Frontal cortex (tissue), 4 donors: ENCODE results near the gene ETV5. TPM values are rescaled to one million over a fixed set of nuclear protein-coding genes. Genes with fewer than 3 reads are reported as not detected.

Experiments used
- DNase-seq, 2 donors: peaks; one replicate each; pipeline ENCODE4 v3.0.0; 2012; ENCODE audit warnings: low spot score in 2 of 2
- FAIRE-seq: peaks from 2 replicates; lab custom pipeline; 2012; peaks lifted over from hg19 to GRCh38; lab: Jason Lieb, UNC
- total RNA-seq: library from RNA; depleted of rRNA; stranded (reverse); fragments of >200 nt; gene quantifications from one replicate; pipeline ENCODE4 v1.2.3, GENCODE V29; 2014
- donor health status: control.
- donor health status: control.
- donor health status: control.

Gene ETV5
- total RNA-seq = 25.7 TPM

DNA sequence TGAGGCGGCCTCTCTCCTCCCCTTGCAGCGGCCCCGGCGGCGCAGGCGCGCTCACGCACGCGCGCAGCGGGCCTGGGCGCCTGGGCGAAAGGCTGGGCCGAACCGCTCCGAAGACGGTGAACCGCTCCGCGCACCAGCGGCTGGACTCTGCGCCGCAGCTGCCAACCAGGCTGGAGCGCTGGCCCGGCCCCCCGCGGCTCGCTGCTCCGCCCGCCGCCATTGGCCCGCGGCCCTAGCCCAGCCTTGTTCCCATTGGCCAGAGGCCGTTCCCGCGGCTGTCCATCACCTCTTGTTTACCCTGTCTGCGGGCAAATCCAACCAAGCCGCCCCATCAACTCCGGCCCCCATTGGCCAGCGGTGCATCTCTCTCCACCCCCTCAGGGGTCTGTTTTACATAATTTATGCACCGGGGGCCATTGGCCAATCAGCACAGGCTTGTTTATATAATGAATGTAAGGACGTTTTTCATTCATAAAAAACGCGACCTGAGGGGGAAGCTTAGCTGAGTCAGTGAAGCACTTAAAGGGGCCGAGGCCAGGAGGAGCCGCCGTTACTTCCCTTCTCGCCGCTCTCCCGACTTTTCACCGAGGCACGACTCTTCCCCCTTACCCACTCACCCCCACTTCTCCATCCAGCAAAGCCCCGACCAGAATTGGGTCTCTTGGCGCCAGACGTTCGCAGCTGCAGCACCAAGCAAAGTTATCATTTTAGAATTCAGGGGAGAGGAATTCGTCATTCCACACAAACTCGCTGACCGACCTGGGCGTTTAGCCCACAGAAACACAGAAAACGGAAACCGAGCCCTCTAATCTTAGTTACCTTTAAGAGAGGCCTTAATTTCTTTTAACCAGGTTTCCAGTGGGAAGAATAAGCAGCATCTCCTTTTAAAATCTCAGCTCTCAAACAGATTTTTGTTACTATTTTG is at the start of gene ETV5:
TSS of gene ETV5 (minus strand) at position 149 of the 925 bp plus-strand sequence. CDS start 3,221 bp downstream, outside the sequence.
- DNase-seq = peak; percentile 97 to 99
- FAIRE-seq = peak; percentile 96

DNA sequence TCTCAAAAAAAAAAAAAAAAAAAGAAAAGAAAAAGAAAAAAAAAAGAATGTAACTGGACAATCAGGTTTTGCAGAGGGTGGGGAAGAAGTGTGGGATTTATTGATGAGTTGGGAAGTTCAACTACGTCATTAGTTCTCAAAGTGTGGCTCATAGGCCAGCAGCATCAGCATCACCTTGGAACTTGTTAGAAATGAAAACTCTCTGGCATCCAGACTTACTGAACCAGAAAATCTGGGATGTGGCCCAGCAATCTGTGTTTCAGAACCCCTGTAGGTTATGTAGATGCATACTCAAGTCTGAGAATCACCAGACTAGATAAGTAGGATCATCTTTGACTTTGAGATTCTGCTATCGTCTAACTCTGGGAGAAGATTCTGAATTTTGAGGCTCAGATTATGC is 45.8 kb upstream of the ETV5 start:
- DNase-seq = no peak
- FAIRE-seq = no peak

DNA sequence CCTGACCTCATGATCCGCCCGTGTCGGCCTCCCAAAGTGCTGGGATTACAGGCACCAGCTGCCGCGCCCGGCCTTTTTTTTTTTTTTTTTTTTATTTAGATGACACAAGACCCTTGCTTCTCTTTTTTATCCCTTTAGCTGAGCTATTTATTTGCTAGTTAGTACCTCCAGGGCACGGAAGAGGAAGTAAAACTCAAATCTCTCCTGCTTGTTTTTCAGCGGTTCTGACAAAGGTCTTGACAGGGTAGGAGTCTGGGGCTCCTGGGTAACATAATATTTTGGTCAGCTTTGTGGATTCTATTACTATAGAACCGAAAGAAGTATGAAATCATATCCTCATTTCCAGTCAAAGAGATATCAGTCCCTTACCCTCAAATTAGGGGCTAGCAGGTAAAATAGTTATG is 44.0 kb upstream of the ETV5 start:
- FAIRE-seq = no peak
- DNase-seq = no peak

DNA sequence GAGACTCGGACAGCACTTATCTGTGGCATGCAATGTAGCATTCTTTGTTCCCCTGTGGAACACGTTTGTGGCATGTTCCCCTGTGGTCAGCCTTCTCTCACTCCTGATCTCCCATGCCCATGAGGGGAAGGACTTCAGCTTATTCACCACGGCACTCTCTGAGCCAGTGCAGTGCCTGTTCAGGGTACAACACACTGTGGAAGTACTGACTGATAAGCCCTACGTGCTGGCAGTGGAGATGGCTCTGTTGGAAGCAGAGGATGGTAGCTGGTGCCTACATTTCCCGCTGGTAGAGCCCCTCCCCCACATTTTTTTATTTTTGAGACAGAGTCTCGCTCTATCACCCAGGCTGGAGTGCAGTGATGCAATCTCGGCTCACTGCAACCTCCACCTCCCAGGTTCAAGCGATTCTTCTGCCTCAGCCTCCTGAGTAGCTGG is 43.5 kb upstream of the ETV5 start:
- FAIRE-seq (no peak), DNase-seq (no peak)

DNA sequence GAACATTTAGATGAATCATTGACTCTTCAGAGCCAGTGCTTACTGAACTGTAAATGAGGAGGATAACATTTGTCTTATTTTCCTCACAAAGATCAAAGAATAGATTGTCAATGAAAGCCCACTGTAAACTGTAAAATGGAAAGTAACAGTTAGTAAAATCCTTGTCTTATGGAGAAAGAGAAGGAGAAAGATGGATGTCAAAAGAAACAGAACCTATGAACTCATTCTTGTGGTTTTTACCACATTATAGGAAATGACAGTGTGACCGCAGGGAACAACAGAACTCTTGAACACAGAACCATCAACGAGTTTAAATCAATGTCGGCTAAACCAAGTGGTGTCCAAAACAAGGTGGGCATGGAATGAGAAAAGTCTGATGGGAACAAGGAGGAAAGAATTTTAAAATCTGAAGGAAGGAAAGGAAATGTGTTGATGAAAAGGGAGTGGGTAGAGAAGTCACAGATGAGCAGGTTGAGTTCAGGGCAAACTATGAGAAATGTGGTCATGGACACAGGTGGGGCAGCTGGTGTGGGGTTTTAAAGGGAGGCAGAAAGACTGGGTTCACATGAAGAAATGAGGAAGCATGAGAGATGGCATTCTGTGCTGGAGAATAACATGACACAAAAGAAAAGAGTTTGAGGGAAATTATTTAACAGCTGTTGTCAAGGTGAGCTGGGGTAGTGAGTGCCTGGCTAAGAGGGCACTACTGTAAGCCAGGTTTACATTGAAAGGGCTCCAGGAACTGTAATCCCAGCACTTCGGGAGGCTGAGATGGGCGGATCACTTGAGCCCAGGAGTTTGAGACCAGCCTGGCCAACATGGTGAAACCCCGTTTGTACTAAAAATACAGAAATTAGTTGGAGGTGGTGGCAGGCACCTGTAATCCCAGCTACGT is 42.4 kb upstream of the ETV5 start:
- DNase-seq (no peak), FAIRE-seq (no peak)

DNA sequence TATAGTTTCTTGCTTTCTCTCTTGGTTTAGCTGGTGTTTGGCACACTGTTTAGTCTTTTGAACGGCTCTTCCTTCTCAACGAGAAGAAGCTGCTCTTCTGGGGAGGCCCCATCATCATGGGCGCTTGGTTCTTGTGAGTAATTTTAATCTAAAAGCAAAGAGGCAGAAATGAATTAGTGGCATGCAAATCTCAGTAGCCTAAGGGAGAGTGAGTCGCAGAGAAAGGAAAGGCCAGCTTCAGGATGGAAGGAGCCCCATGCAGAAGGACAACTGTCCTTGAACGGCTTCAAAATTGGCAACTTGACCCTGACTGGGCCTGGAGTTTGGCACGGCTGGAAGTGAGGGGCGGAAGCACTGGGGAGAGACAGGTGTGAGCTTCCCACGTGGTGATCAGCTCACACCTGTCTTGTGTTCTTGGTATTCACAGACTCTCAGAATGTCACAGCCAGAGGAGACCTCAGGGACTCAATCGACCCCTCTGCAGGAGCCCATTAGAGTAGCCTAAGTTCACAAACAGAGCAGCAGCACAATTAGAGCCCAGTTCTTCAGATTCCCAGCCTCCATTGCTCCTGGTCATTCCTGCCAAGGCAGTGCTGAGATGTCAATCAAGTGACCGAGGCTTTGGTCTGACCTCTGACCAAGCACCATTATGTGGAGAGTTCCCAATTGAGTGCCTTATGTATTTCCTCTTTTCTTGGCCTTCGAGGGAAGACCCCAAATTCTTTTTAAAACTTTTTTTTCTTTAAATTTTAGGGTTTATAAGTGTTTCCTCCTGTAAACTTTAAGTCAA is 41.3 kb upstream of the ETV5 start:
- FAIRE-seq (no peak), DNase-seq (no peak)

DNA sequence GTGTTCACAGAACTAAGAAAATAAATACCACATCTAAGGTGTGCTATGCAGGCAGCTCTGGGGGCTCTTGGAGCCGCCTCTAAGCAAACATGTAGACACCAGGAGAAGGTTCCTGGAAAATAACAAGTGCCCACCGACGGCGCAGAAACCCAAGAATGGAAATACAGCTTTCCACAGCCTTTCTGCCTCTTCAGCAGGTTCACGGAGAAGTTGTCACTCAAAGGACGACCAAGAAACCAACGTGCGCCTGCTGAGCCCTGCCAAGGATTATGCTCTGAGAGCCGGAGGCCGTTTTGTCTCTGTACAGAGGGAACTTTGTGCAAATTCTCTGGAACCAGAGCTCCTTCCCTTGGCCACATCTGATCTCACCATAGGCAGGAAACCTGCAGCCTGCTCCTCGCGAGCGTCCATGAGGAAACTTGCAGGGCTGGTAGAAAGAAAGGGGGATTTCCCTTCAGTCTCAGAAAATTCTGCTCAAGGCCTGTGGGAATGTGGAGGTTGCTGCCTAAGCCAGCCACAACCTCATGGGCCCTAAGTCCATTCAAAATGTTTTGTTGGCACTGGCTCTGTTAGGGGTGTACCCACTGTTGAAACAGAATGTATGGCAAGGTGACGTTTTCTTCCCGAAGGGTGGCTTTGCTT is 40.6 kb upstream of the ETV5 start:
- FAIRE-seq = no peak

DNA sequence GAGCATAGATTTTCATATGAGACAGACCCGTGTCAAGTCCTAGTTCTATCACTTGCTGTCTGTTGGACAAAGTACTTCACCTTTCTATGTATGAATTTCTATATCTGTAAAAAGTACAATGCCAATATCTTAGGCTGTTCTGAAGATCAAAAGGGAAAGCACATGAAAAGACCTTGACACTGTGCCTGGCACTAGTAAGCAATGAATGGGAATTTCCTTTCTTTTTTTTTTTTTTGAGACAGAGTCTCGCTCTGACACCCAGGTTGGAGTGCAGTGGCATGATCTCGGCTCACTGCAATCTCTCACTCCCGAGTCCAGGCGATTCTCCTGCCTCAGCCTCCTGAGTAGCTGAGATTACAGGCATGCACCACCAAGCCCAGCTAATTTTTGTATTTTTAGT is 35.4 kb upstream of the ETV5 start:
- no peak for FAIRE-seq
- DNase-seq = no peak

More for the DNA sequence above, 40.6 kb upstream of the ETV5 start:
- DNase-seq = no peak

DNA sequence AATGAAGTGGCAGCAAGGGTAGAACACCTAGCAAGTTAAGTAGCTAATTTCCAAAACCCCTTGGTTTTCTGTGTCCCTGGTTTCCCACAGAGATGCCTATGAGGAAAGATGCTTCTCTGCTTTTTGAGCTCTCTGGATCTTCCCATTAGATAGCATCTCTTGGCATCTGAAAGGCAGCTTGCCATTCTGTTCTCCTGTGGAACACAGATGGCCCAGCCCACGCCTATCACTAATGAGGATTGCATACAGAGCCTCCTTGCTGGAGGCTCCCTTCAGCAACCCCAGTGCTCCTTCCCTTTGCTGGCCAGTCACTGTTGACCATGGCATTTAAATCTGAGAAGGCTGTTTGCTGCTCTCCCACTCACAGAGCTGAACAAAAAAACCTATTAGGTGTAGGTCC is 34.4 kb upstream of the ETV5 start:
- no peak for DNase-seq
- FAIRE-seq = no peak

DNA sequence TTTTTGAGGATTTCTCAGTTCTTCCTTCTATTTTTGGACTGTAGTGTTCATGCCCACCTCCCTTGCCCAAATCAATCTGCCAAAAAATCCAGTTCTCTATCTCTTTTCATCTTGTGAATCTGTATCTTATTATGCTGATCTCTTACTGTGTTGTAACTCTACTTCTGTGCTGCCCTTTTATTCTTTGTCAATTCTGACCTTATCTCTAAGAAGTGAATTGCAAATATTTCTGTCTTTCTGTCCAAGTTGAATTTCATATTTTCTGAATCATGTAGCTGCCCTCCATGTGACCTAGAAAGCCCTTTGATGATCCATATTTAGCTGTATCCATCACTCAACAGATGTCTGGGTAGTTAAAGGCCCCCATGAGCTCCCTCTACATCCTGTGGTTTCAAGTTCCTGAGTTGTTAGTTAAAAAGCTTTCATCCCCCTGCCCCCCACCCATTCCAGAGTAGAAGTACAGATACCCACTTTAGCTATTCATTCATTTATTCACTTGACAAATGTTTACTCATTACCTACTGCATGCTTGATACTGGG is 33.6 kb upstream of the ETV5 start:
- no peak for DNase-seq
- FAIRE-seq = no peak

DNA sequence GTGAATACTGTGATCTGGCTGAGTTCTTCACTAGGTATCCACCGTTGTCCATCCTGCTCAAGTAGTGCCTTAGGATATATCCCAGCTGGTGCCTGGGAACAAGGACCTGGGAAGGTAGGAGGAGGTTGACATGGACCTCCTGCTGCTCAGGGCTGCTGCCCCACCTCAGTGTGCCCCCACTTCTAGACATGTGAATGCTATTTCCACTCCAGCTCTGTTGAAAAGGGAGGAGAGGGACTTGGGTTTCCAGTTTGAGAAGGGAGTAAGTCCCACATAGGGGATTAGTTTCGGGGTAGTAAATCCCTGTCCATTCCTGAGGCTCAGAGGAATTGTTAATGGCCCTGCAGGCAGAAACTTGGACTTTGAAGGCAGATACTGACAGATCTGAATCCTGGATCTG is 32.9 kb upstream of the ETV5 start:
- no peak for FAIRE-seq

DNA sequence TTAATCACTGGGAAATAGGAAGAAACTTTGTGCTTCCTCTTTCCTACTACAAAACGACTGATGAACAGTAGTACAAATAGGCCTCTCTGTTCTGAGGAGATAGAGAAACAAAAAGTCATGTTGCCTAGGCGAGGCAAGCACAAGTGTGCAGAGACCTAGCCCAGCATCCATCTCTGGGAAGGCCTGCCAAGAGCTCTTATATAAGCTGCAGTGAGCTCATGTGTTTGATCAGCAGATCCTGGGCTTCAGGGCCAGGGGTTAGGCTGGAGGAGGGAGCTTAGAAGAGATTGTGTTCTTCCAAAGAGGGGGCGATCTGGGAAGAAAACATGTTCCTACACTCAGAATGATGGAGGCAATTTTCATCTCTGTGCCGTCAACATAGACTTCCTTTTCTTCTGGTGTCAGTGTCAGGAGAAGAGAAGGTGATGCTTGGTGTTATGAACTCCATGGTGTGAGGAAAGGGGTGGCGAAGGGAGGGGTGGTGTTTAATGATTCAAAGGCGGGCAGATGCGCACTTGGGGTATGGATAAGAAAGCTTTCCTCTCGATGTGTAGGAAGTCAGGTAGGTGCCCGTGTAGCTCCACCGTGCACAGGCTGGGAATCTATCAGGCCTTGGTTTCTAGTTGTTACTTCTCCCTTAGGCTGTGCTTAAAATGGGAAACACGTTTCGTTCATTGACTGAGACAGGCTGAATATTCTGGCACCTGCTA is 29.5 kb upstream of the ETV5 start:
- peak in 1 of 2 donors; percentile 44 for DNase-seq
- FAIRE-seq = no peak

More for the DNA sequence above, 32.9 kb upstream of the ETV5 start:
- no peak for DNase-seq

DNA sequence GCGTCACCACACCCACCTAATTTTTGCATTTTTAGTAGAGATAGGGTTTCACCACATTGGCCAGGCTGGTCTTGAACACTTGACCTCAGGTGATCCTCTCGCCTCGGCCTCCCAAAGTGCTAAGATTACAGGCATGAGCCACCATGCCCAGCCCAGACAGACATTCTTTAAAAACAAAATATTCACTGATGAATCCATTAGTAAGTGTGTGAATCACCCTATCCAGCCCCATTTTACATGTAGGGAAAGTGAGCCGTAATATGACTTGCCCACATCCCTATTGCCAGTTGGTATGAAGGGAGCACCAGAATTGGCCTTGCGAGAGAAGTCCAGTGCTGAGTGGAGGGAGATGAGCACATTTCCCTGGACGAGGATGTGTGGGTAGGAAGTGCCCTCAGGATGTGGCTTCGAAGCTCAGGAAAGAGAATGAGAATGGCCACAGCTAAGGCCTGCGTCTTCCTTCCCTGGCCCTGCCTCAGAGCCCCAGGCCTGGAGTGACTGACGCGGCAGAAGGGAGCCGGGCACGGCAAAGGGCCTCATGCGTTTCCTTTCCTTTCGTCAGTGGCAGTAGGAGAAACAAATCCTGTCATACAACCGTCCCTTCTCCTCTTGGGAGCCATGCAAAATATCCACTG is 28.3 kb upstream of the ETV5 start:
- no peak for FAIRE-seq

DNA sequence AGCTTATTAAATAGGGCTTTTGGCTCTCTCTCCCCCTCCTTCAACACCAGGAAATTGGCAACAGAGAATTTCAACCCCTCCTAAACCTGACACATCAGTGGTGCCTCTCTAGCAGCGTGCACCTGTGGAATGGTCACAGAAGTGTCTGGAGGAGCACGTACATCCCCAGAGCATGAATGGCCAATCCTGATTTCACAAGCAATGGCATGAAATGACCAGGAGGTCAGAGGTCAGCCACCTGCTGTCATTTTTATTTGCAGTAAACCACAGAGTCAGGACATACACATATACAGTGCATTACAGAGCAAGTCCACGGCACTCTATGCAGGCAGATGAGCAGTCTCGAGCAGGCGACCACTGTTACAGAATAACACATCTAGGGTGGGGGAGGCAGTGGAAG is 25.1 kb upstream of the ETV5 start:
- DNase-seq (no peak), FAIRE-seq (no peak)

More for the DNA sequence above, 28.3 kb upstream of the ETV5 start:
- DNase-seq = no peak

DNA sequence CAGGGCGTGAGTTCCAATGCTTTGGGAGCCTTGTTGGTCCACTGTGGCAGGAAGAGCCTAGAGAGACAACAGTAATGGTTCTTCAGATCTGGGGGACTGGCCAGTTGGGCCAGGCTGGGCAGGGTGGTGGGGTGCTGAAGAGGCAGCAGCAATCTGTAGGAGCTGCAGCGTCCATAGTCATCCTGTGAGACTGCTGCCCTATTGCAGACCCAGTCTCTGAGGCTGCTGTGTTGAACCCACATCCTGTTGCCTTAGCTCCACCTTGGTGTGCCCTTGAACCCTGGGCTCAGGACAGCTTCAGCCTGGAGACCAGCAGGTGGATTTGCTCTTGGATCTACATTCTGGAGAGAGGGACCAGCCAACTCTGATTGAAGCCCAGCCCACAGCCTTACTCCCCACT is 23.6 kb upstream of the ETV5 start:
- no peak for FAIRE-seq
- no peak for DNase-seq

DNA sequence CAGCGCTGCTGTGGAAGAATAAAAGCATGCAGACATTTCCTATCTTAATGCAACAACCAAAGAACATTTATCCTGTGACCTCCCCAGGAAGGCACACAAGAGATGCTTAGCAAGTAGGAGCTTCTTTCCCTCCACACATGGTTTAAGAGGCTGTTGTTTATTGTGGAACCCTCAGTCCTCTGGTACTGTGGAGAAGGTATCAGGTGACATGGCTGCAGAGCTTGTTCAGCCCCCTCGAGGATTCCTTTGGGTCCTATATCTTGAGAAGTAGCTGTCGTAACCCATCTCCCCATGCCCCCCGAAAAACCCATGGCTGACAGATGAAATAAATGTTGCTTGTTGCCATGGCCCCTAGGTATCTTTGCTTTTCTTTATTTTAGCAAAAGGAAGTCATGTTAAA is 20.3 kb upstream of the ETV5 start:
- FAIRE-seq (no peak), DNase-seq (no peak)

DNA sequence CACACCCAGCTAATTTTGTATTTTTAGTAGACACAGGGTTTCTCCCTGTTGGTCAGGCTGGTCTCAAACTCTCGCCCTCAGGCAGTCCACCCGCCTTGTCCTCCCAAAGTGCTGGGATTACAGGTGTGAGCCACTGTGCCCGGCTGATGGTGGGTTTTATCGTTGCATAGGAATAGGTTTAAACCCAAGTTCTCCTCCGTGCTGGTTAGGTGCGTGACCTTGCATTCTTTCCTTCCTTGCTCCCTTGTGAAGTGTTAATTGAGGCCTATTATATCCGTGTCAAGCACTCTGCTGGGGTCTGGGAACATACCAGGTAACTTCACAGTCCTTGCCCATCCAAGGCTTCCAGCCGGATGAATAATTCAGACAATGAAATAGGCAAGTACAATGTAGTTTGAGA is 19.3 kb upstream of the ETV5 start:
- DNase-seq = no peak
- FAIRE-seq = no peak

DNA sequence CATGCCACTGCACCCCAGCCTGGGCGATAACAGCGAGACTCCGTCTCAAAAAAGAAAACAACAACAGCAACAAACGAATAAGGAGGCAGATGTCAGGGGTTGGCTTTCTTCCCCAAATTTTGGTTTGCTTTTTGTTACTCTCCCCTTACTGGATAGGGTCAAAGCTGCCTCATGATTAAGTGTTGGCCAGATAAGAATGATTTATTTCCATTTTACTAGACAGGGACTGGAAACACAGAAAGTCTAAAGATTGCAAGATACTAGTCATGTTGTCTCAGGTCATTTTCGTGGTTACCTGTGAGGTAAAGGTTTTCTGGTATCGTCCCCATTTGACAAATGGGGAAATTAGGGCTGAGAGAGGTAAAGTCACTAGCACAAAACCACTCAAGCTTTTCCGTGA is 18.6 kb upstream of the ETV5 start:
- no peak for DNase-seq
- FAIRE-seq = no peak
